Thyroid gland (tissue), 4 donors: Measurements from ENCODE around the gene TMEM125.

Source experiments
- POLR2A ChIP-seq, 2 donors: fragments of 450-650 bp; IDR thresholded peaks; one replicate each; pipeline ENCODE4 v1.6.1; 2017; ENCODE audit warnings: antibody characterized with exemption in 2 of 2, mild to moderate bottlenecking in 2 of 2, moderate library complexity in 1 of 2
- TF ChIP-seq, protein P1 (sequence below), 6 experiments: fragments of 200-600 bp in 3 of 6; fragments of 450-650 bp in 3 of 6; sonication (generic) in 3 of 6; IDR thresholded peaks; one replicate each; pipeline ENCODE4 v1.5.1; 2016 to 2019; ENCODE audit warnings: antibody characterized with exemption in 6 of 6, mild to moderate bottlenecking in 2 of 6, inconsistent platforms in 1 of 6, moderate library complexity in 1 of 6

- TF ChIP-seq, protein P1, sequence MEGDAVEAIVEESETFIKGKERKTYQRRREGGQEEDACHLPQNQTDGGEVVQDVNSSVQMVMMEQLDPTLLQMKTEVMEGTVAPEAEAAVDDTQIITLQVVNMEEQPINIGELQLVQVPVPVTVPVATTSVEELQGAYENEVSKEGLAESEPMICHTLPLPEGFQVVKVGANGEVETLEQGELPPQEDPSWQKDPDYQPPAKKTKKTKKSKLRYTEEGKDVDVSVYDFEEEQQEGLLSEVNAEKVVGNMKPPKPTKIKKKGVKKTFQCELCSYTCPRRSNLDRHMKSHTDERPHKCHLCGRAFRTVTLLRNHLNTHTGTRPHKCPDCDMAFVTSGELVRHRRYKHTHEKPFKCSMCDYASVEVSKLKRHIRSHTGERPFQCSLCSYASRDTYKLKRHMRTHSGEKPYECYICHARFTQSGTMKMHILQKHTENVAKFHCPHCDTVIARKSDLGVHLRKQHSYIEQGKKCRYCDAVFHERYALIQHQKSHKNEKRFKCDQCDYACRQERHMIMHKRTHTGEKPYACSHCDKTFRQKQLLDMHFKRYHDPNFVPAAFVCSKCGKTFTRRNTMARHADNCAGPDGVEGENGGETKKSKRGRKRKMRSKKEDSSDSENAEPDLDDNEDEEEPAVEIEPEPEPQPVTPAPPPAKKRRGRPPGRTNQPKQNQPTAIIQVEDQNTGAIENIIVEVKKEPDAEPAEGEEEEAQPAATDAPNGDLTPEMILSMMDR (IDR thresholded peaks at IDR 0.05) = no peak
- no peak for TF ChIP-seq POLR2A (IDR thresholded peaks at IDR 0.05)
Measured at GRCh38 chr1:43267291-43267805, 2.4 kb upstream of the TMEM125 start.
